Activated T-helper 2 cell treated with anti-CD3 and anti-CD28 coated beads, Interferon-gamma antibody, Interleukin-2, Interleukin-4, amounts not matched to agents 10 μg/mL and 5 μg/mL and 100 μg/mL, durations not matched to agents 14 hours and 24 hours and 36 hours (primary cell): ENCODE data around the gene MKKS. TPM values are rescaled to one million over a fixed set of nuclear protein-coding genes. Genes with fewer than 3 reads are reported as not detected.
"Not testable (repeated sequence)": the region's sequence is repeated elsewhere in the genome, so short reads cannot be mapped to it uniquely, and the experiment has no call there.

ENCODE experiments used
- DNase-seq: peaks from one replicate; pipeline ENCODE4 v3.0.0; 2021; ENCODE audit warnings: low spot score
- H3K27ac Mint-ChIP-seq: one replicate; pipeline ENCODE4 v1.8.0; 2021; ENCODE audit warnings: mixed read lengths
- H3K27me3 Mint-ChIP-seq: one replicate; pipeline ENCODE4 v1.8.0; 2021; ENCODE audit warnings: low read depth, mixed read lengths
- H3K36me3 Mint-ChIP-seq: one replicate; pipeline ENCODE4 v1.8.0; 2021; ENCODE audit warnings: low read depth, mixed read lengths
- H3K4me1 Mint-ChIP-seq: one replicate; pipeline ENCODE4 v1.8.0; 2021; ENCODE audit warnings: low read depth, mixed read lengths
- H3K4me3 Mint-ChIP-seq: one replicate; pipeline ENCODE4 v1.8.0; 2021; ENCODE audit warnings: low read depth, mild to moderate bottlenecking, moderate library complexity, mixed read lengths
- H3K9me3 Mint-ChIP-seq: one replicate; pipeline ENCODE4 v1.8.0; 2021; ENCODE audit warnings: mixed read lengths
- intact Hi-C: fragments of 100-400 bp; cut with micrococcal nuclease; formaldehyde crosslinking; loops from one replicate; pipeline ENCODE4 v1.15.1; 2023
- total RNA-seq: library from RNA; stranded (reverse); gene quantifications from 2 replicates; pipeline ENCODE4 v1.2.3, GENCODE V29; 2022

The MKKS gene
- total RNA-seq, 1 donor from 2014 or later, result 8.5 TPM

DNA sequence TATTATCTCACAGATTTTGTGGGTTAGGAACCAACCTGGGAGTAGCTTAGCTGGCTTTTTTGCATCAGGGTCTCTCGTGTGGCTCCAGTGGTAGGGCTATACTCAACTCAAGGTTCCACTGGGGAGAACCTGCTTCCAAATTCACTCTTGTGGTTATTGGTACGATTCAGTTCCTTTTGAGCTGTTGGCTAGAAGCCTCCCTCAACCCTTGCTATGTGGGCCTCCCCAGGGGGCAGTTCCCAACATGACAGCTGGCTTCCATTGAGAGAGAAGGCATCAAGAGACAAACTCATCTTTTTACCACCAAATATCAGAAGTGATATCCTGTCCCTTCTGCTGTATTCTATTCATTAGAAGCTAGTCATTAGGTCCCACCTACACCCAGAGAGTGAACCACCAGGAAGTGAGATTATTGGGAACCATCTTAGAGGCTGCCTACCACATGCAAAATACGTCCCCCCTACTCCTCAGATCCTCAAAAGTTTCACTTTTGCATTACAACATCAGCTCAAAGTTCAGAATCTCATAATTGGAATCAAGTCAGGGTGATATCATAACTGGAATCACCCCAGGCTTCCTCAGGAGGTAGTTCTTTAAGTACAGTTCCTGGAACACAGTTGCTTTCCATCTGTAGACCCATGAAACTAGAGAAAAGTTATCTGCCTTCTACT is 30.9 kb downstream of the MKKS start:
- Mint-ChIP-seq H3K9me3 (no peaks in the 10 kb centered on the region), H3K27ac (no peak overlapping the region), H3K4me3 (no peak overlapping the region), H3K27me3 (no peaks in the 10 kb centered on the region), H3K36me3 (peaks cover 3% of the 10 kb centered on the region), H3K4me1 (peaks cover 10% of the 10 kb centered on the region)
- no peak for DNase-seq
- intact Hi-C loops, result no loop called here

DNA sequence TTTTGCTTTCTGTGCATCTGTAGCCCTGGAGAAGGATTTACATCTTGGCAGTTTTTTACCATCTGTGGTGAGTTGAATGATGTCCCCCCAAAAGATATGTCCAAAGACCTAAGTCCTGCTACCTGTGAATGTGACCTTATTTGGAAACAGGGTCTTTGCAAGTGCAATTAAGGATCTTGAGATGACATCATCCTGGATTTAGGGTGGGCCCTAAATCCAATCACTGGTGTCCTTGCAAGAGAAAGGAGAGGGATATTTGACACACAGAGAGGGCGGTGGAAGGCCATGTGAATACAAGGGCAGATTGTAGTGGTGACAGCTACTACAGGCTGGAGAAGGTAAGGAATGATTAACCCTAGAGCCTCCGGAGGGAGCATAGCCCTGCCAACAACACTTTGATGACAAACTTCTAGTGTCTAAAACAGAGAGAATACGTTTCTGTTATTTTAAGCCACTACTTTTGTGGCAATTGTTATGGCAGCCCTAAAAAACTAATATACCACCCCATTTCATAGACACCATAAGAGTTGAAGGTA is 35.1 kb downstream of the MKKS start:
- Mint-ChIP-seq H3K9me3 (no peaks in the 10 kb centered on the region), H3K27me3 (no peaks in the 10 kb centered on the region), H3K27ac (no peak overlapping the region), H3K4me1 (peaks cover 7% of the 10 kb centered on the region), H3K4me3 (no peak overlapping the region), H3K36me3 (no peaks in the 10 kb centered on the region)
- DNase-seq, result no peak
- intact Hi-C loops, result no loop called here

GRCh38 chr20:10394752-10395151 is 39.3 kb downstream of the MKKS start:
- H3K27me3 Mint-ChIP-seq, H3K4me3 Mint-ChIP-seq, H3K4me1 Mint-ChIP-seq, intact Hi-C loops, H3K9me3 Mint-ChIP-seq, DNase-seq, H3K36me3 Mint-ChIP-seq, H3K27ac Mint-ChIP-seq: not testable (repeated sequence)

- intact Hi-C loops, result no loop called here
- no peak overlapping the region for H3K27ac Mint-ChIP-seq
- no peaks in the 10 kb centered on the region for H3K9me3 Mint-ChIP-seq
- H3K4me3 Mint-ChIP-seq, result no peak overlapping the region
- no peak for DNase-seq
- H3K4me1 Mint-ChIP-seq, result peaks cover 6% of the 10 kb centered on the region
- H3K36me3 Mint-ChIP-seq, result no peaks in the 10 kb centered on the region
- peaks cover 5% of the 10 kb centered on the region for H3K27me3 Mint-ChIP-seq
These were observed 43.3 kb downstream of the MKKS start for GRCh38 chr20:10390709-10391108.

DNA sequence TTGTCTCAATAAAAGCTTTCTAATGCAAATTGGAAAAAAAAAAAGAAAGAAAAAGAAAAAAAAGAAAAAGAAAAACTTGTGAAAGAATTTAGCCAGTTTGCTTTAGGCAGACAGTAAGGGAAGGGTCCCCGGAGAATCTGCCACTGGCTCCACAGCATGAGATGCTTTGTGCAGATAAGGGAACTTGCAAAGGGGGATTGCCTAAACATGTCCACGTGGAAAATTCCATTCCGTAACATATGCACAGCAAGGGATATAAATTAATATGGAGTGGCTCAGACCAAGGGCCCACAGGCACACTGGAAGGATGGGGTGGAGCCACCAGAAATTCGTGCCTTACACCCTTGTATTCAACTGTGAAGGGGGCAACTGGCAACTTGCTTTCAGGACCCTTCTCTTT is 45.4 kb downstream of the MKKS start:
- intact Hi-C loops, result no loop called here
- Mint-ChIP-seq H3K4me3 (no peak overlapping the region), H3K4me1 (peaks cover 6% of the 10 kb centered on the region), H3K9me3 (no peaks in the 10 kb centered on the region), H3K27me3 (peaks cover 5% of the 10 kb centered on the region), H3K27ac (no peak overlapping the region), H3K36me3 (no peaks in the 10 kb centered on the region)
- DNase-seq, result no peak

GRCh38 chr20:10387686-10388085 is 46.3 kb downstream of the MKKS start:
- no peak overlapping the region for H3K4me3 Mint-ChIP-seq
- peaks cover 5% of the 10 kb centered on the region for H3K27me3 Mint-ChIP-seq
- H3K4me1 Mint-ChIP-seq, result peaks cover 6% of the 10 kb centered on the region
- no peak overlapping the region for H3K27ac Mint-ChIP-seq
- intact Hi-C loops, result no loop called here
- H3K9me3 Mint-ChIP-seq, result no peaks in the 10 kb centered on the region
- no peak for DNase-seq
- no peaks in the 10 kb centered on the region for H3K36me3 Mint-ChIP-seq

DNA sequence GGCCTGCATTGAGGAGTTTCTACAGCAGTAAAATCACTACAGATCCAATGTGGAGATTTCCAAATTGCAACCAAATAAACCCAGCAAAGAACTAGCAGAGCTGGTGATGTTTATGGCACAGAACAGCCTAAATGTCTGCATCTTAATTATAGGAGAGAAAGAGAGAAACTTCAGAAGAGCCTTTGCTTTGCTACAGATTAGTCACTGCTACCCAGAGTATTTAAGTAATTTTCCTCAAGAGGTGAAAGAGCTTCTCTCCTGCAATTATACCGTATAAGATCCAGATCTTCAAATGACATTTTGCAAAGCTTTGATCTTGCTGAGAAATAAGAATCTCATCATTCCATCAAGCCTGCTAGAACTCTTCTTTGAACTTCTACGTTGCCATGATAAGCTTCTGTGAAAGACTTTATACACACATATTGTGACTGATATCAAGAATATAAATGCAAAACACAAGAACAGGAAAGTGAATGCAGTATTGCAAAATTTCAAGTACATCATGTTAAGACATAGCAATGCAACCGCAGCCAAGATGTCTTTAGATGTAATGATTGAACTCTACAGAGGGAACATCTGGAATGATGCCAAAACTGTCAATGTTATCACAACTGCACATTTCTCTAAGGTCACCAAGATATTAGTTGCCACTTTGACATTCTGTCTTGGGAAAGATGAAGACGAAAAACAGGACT is 48.0 kb downstream of the MKKS start:
- intact Hi-C loops, result no loop called here
- H3K4me3 Mint-ChIP-seq, result no peak overlapping the region
- peaks cover 6% of the 10 kb centered on the region for H3K4me1 Mint-ChIP-seq
- H3K27ac Mint-ChIP-seq, result no peak overlapping the region
- no peaks in the 10 kb centered on the region for H3K9me3 Mint-ChIP-seq
- H3K36me3 Mint-ChIP-seq, result no peaks in the 10 kb centered on the region
- H3K27me3 Mint-ChIP-seq, result peaks cover 5% of the 10 kb centered on the region
- DNase-seq, result no peak

DNA sequence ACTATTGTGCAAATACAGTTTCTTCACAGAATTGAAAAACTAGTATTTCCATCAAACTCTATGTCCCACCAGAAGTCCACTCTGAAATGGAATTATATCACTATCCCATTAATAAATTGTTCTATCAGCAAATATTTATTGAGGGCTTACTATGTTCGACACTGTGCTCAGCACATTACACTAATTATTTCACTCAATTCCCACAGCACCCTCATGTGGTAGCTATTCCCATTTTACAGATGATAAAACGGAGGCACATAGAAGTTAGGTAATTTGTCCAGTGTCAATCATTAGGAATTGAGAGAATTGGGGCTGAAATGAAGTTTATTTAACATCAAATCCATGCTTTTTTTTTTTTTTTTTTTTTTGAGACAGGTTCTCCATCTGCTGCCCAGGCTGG is 52.5 kb downstream of the MKKS start:
- Mint-ChIP-seq H3K27ac (no peak overlapping the region), H3K36me3 (no peaks in the 10 kb centered on the region), H3K4me3 (no peak overlapping the region), H3K27me3 (peaks cover 2% of the 10 kb centered on the region), H3K9me3 (no peaks in the 10 kb centered on the region), H3K4me1 (peaks cover 4% of the 10 kb centered on the region)
- intact Hi-C loops, result no loop called here
- no peak for DNase-seq

- no peak overlapping the region for H3K27ac Mint-ChIP-seq
- peaks cover 2% of the 10 kb centered on the region for H3K27me3 Mint-ChIP-seq
- H3K4me3 Mint-ChIP-seq, result no peak overlapping the region
- intact Hi-C loops, result no loop called here
- H3K36me3 Mint-ChIP-seq, result no peaks in the 10 kb centered on the region
- no peaks in the 10 kb centered on the region for H3K4me1 Mint-ChIP-seq
- H3K9me3 Mint-ChIP-seq, result no peaks in the 10 kb centered on the region
- DNase-seq, result no peak
These were observed 54.3 kb downstream of the MKKS start for GRCh38 chr20:10379761-10380160.

DNA sequence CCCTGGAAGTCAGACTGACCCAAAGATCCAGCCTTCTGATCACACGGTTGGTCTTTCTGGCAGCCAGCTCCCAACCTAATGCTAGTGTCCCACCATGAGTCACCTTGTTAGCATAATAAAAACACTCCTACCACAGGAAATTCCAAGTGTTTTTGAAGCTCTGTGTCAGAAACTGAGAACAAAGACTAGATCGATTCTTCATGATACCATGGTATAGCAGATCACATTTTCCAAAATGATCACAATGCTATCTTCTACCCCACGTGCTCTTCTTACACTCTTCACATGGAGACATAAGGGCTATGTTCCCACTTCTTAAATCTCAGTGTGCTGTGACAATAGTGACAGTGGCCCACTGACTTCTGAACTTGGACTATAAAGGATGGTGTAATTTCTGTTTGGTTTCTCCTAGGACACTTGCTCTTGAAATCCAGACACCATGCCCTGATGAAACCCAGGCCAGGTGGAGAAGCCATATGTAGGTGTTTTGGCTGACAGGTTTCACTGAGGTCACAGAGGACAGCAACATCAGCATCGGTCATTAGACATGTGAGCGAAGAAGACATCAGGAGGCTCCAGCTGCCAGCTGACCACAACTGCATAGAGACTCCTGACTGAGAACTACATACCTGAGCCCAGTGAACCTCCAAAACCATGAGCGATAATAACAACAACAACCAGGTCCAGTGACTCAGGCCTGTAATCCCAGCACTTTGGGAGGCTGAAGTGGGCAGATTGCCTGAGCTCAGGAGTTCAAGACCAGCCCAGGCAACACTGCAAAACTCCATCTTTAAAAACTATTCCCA is 57.5 kb downstream of the MKKS start:
- no peak overlapping the region for H3K4me3 Mint-ChIP-seq
- peaks cover 8% of the 10 kb centered on the region for H3K27me3 Mint-ChIP-seq
- H3K9me3 Mint-ChIP-seq, result peaks cover 6% of the 10 kb centered on the region
- no peak overlapping the region for H3K27ac Mint-ChIP-seq
- peaks cover 2% of the 10 kb centered on the region for H3K4me1 Mint-ChIP-seq
- no peak for DNase-seq
- intact Hi-C loops, result no loop called here
- H3K36me3 Mint-ChIP-seq, result peaks cover 1% of the 10 kb centered on the region

GRCh38 chr20:10375191-10375590 is 58.8 kb downstream of the MKKS start:
- DNase-seq, result no peak
- no peak overlapping the region for H3K4me3 Mint-ChIP-seq
- H3K36me3 Mint-ChIP-seq, result peaks cover 2% of the 10 kb centered on the region
- peaks cover 11% of the 10 kb centered on the region for H3K27me3 Mint-ChIP-seq
- peaks cover 12% of the 10 kb centered on the region for H3K4me1 Mint-ChIP-seq
- H3K9me3 Mint-ChIP-seq, result peaks cover 7% of the 10 kb centered on the region
- no peak overlapping the region for H3K27ac Mint-ChIP-seq
- intact Hi-C loops, result no loop called here

DNA sequence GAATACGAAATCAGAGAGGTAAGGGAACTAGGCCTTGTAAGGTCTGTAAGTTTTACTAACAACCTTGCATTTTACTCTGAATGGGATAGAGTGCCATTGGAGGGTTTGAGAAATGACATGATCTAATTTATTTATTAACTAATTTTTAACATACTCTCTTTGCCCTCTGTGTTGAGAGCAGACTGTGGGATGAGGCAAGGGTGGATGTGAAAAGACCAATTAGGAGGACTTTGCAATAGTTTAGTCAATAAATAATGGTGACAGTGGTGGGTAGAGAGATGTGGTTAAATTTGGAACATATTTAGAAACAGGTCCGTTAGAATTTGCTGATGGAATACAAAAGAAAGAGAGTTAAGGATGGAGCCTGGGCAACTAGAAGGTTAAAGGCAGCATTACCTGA is 60.0 kb downstream of the MKKS start:
- intact Hi-C loops, result no loop called here
- Mint-ChIP-seq H3K4me3 (no peak overlapping the region), H3K9me3 (peaks cover 7% of the 10 kb centered on the region), H3K27ac (no peak overlapping the region), H3K27me3 (peaks cover 11% of the 10 kb centered on the region), H3K36me3 (peaks cover 2% of the 10 kb centered on the region), H3K4me1 (peaks cover 18% of the 10 kb centered on the region)
- no peak for DNase-seq

DNA sequence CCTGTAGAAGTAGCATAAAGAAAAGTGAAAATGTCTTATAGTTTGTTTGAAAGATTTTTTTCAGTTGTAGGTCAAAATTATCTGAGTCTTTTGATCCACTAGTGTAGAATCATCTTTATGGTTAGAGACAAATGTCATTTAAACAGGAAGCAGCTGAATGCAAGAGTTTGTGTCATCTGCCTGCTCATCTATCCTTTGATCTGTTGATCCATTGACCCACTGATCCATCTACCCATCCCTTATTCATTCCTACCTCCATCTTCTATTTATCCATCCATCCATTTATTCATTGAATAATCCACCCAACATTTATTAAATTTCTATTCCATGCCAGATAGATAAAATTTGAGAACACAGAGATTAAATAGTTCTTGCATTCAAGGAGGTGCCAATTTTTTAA is 62.6 kb downstream of the MKKS start:
- peaks cover 20% of the 10 kb centered on the region for H3K27me3 Mint-ChIP-seq
- H3K9me3 Mint-ChIP-seq, result peaks cover 7% of the 10 kb centered on the region
- H3K4me1 Mint-ChIP-seq, result peaks cover 18% of the 10 kb centered on the region
- H3K4me3 Mint-ChIP-seq, result no peak overlapping the region
- DNase-seq, result no peak
- H3K36me3 Mint-ChIP-seq, result peaks cover 2% of the 10 kb centered on the region
- intact Hi-C loops, result no loop called here
- no peak overlapping the region for H3K27ac Mint-ChIP-seq
